Astrocyte (in vitro differentiated cells and primary cell): Measurements from ENCODE around the gene FGD6.

Experiments used
- CTCF ChIP-seq: IDR thresholded peaks from 2 replicates; pipeline ENCODE4 v1.5.1; 2011; ENCODE audit warnings: low read depth, mild to moderate bottlenecking, inconsistent platforms, low read length, moderate library complexity; ENCODE audit not compliant: insufficient read depth
- EZH2 ChIP-seq: IDR thresholded peaks from 2 replicates; pipeline ENCODE4 v1.6.1; 2012; ENCODE audit warnings: mild to moderate bottlenecking, low read length, inconsistent platforms; ENCODE audit not compliant: insufficient read depth

- TF ChIP-seq CTCF: no peak
- no peak for TF ChIP-seq EZH2
Observed at GRCh38 chr12:95118788-95119179, 98.5 kb downstream of the FGD6 start.
